Astrocyte (in vitro differentiated cells and primary cell): ENCODE measurements around the gene LDAH.

ENCODE experiments used
- EZH2 ChIP-seq: IDR thresholded peaks from 2 replicates; pipeline ENCODE4 v1.6.1; 2012; ENCODE audit warnings: mild to moderate bottlenecking, low read length, inconsistent platforms; ENCODE audit not compliant: insufficient read depth
- TF ChIP-seq, protein P1 (sequence below): IDR thresholded peaks from 2 replicates; pipeline ENCODE4 v1.5.1; 2011; ENCODE audit warnings: low read depth, mild to moderate bottlenecking, inconsistent platforms, low read length, moderate library complexity; ENCODE audit not compliant: insufficient read depth

- TF ChIP-seq, protein P1, sequence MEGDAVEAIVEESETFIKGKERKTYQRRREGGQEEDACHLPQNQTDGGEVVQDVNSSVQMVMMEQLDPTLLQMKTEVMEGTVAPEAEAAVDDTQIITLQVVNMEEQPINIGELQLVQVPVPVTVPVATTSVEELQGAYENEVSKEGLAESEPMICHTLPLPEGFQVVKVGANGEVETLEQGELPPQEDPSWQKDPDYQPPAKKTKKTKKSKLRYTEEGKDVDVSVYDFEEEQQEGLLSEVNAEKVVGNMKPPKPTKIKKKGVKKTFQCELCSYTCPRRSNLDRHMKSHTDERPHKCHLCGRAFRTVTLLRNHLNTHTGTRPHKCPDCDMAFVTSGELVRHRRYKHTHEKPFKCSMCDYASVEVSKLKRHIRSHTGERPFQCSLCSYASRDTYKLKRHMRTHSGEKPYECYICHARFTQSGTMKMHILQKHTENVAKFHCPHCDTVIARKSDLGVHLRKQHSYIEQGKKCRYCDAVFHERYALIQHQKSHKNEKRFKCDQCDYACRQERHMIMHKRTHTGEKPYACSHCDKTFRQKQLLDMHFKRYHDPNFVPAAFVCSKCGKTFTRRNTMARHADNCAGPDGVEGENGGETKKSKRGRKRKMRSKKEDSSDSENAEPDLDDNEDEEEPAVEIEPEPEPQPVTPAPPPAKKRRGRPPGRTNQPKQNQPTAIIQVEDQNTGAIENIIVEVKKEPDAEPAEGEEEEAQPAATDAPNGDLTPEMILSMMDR: no peak
- no peak for TF ChIP-seq EZH2
Observed at GRCh38 chr2:20676353-20677215, 146.3 kb downstream of the LDAH start.
